ENCODE measurements around the gene CDK2AP2.

Gene CDK2AP2

DNA sequence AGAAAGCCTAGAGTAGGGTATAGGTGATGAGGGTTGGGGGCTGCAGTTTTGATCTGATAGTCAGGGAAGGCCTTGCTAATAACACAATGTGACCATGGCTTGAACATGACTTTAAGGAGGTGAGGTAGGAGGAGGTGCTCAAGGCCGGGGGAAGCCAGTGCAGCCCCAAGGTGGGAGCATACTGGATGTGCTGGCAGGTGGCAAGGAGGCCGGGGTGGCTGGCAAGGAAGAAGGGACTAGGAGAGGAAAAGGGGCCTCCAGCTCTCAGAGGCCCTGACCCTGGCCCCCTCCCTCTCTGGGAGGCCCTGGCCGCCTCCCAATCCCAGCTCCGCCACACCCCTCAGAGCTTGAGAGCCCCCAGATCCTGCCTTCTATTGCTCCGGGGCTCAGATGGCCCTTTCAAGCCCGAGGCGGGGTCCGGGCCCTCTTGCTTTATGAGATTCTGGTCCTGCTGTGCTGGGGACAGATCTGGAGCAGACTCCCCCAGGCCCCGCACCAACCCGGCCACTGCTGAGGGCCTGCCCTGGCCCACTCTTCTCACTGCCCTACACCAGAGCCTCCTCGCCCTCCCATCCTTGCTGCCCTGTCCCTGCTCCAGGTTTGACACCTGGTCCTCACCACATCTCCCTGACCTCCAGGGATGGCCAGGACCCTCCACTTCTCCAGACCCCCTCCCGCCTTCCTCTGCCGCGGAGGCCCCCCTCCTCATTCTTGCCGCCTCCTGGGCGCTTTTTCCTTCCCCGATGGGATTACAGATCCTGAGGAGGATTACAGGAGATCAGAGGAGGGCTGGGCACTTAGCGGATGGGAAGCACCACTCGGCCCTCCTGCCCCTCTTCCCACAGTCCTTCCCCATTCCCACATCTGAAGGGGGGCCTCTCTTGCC, 4.6 kb downstream of the CDK2AP2 start:
- DNase-seq (ENCODE audit: low spot score): no peak

DNA sequence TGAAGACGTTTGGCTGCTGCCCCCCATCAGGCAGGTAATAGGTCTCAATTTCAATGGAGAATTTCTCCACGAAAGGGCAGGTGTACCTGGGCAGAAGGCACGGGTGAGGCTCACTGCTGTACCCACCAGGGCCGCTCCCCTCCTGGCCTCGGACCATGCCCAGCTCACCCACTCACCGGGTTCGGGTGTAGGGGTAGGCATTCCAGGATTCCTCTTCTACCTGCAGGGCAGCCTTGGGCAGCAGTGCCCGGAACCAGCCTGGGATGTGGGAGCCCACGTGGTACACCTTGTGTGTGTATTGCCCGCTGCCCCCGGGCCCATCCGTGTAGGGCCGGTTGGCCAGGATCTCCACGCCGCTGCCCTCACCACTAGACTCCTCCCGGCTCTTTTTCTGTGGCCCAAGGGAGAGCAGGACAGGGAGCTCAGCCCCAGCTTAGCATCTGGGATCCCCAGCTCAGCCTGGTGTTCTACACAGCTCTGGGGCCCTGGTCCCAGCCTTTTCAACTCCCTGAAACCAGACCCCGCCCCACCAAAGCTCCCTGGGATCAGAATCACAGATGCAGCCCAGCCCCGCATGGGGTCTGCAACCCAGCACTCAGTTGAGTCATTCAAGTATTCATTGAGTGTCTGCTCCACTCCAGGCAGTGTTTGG, 5.5 kb downstream of the CDK2AP2 start:
- DNase-seq (ENCODE audit: low spot score): no peak

DNA sequence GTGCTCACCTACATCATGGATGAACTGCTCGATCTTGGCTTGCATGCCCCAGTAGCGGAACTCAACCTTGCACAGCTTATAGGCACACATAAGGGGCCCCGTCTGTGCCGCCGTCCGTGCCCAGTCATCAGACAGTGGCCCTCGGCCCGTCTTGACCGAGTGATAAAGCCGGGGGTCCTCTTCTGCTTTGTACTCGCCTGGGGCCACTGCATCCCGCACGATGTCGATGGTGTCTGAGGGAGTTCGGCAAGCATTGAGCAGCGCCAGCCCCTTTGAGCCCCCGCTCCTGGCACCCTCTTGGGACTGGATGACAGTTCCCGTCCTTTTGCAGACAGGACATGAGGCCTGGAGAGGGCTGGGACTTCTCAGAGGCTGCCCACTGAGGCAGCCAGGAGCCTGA, 6.1 kb downstream of the CDK2AP2 start:
- DNase-seq (ENCODE audit: low spot score): no peak

DNA sequence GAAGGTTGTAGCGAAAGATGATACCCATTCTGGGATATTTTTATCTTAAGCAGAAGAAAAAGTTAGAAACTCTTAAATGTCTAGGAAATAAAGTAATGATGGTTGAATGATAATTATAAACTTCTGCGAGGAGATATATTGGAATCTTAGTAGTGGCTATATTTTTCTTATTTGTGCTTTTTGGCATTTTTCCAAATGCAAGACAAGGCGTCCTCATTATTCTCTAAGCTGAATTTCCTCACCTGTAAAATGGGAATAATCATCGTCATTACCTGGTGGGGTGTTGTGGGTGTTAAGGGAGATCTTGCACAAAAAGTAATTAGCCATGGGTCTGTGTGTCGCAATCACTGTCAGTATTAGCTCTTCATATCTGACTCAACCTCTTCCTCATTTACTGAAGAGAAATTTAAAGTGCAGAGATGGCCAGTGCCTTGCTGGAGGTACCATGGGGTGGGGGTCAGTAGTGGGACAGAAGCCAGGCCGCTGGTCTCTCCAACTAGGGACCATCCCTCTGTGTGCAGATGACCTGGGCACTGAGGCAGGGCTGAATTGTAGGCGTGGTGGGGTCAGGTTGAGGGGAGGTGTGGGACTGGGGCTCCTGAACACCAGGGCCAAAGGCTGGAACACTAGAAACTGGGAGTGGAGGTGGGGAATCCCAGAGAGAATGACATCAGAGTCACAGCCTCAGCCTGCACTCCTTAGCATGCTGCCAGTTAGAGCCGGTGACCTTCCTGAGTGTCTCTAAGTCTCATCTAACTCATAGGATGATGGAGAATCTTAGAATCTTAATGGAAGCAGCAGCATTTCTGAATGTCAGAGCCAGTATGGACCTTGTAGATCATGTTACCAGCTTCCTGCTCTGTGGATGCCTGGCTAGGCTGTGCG, 6.9 kb downstream of the CDK2AP2 start:
- DNase-seq (ENCODE audit: low spot score): no peak

DNA sequence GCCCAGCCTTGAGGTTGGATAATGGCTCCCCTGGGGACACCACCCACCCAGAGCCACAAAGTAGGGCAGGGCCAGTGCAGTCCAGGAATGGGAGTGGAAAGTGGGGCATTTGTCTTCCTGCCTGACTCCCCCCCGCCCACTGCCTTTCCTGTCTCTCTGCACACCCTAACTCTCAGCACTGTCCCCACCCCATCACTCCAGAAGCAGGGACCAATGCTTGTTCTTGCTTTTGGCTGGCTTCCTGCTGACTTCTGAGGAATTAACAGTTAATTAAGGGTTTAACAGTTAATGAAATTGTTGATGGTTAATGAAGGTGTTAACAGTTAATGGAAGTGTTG, 7.5 kb downstream of the CDK2AP2 start:
- DNase-seq (ENCODE audit: low spot score): no peak

DNA sequence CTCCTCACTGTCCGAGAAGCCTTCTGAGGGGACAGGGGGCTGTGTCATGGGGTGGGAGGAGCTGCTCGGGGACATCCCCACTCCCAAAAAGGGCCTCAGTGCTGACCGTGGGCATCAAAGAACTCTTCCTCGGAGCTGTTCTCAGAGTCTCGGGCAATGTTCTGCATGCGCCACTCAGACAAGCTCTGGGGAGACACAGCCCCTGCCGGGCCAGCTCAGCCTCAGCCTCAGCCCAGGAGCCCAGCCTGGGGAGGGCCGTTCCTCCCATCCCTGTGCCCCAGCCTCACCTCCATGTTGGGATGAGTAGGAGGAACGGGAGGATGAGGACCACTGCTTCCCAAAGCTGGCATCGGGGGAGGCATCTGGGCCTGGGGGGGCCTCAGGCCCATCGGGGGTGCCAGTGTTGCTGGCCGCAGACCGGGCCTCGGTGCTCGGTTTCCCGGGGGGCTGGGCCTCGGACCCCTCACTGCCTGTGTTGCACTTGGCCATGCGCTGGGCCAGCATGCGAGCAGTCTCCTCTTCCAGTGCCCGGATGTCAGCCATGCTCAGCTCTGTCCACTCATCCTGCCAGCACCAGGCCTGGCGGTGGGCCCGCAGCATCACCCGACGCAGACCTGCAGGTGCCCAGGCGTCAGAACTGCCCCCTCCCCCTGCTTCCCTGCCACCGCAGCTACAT, 8.0 kb downstream of the CDK2AP2 start:
- DNase-seq (ENCODE audit: low spot score): no peak

DNA sequence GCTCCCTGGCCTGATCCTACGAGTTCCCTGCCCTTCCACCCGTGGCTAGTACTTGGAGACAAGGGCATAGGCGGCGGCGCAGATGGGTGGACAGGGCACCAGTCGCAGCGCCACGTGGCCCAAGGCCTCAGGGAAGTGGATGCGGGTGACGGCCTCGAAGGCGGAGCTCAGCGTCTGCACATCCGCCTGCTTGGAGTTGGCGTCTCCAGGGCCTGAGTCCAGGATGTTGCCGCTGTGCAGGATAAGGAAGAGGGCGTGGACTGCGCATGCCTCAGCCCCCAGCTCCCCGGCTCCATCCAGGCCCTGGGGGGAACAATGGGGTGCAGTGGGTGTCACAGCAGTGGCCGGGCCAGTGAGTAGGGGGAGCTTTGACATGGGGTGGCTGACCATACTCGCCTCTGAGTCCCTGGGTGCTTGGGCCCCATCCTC, 9.4 kb downstream of the CDK2AP2 start:
- no peak for DNase-seq (ENCODE audit: low spot score)

DNA sequence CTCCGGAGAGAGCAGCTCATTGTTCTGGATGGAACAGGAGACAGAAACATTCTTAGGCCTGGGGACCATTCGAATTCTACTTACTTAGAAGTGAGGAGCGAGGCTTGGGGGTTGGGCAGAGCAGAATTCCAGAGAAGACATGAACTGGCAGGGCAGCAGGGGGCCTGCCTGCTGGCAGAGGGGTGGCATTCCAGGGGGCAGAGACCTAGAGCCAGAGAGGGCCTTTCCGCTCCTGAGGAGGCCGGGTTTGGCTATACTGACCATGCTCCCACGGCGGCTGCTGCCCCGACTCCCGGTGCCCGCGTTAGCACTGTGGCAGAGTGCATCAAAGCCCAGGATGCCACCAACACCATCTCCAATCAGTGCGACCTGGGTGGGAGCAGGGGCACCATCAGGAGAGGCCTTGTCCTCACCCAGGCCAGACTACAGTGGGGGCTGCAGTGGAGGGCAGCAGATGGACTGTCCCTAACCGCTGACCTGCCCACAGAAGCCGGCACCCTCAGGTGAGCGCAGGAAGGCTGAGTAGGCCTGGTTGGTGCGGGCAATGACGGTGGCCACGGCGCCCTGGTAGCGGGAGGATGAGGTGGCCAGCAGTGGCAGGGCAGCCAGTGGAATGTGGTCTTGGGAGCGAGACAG, 10.2 kb downstream of the CDK2AP2 start:
- DNase-seq (ENCODE audit: low spot score): no peak

DNA sequence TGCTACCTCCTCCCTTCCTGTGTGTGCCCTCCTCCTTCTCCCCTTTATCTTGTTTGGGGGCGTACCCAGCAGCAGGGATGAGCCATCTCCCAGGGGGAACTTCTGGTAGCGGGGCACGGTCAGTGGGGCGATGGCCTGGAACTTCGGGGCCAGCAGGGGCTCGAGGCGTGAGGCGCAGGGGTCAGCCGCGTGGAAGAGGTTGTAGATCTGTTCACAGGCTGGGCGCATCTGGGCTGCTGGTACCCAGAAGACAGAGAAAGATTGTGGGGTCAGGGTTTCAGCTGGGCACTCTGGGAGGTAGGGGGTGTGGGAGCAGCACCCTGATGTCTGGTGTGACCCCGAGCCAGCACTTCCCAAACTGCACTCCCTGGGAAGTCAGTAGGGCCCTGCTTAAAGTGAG, 11.8 kb downstream of the CDK2AP2 start:
- no peak for DNase-seq (ENCODE audit: low spot score)

DNA sequence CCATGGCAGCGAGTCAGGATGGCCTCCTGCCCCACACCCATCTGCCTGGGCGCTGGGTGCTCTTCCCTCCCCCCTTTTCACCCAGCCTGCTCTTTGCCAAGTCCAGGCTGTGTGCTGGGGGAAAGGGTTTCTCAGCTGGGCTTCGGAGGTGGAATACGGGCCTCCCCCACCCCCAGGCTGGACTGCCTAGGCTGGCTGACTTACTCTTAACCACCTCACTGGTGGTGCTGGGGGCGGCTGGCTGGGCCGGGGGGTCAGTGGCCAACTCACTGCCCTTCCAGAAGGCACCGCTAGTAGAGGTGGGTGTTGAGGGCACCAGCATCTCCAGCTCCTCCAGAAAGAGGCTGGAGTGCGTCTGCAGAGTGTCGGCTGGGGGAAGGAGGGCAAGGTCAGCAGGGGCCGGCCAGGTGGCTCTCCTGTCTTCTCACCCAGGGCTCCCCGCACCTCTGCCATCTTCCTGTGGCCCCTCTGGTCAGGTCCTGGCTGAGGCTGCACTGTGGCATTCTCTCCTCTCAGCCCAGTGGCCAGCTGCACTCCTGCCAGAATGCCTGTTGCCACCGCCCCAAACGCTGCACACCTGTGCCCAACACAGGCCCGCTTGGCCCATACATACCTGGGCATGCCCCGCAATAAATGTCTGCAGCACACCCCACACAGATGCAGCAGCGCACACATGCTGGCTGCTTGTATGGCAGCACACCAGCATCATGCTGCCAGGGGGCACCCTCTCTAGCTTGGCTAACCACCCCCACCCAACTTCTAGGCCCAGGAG, 12.5 kb downstream of the CDK2AP2 start:
- no peak for DNase-seq (ENCODE audit: low spot score)

DNA sequence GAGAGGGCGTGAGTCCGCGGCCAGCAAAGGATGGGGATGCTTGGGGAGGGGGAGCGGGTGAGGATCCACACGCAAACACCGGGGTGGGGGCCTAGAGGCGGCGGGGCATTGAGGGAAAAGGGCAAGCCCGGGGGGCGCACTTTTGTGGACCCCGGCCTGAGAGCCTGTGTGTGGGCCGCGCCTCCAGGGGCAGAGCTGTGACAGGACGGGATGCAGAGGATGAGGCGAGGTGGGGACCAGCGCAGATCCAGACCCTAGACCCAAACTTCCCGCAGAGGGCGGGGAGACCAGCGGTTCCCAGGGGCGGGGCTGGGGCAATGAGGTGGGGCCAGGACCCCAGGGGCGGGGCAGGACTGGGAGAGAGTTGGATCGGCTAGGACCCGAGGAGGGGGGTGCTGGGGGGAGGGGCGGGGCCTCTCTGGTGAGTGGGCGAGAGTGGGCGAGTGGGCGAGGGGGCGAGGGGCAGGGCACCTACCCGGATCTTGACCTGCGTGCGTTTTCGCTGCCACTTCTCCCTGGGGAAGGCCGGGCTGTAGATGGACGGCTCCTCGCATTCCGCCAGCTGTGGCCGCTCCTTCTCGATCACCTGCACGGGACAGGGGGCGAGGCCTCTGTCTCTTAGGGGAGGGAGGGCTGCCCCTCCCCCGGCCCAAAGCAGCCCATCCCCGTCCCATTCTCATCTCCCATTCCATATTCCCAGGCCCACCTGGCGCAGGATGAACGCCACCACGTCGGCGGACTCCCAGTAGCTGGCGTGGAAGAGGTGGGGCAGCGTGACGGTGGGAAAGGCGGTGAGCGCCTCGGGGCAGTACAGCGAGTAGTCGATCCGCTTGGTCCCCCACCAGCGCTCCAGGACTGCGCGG, 13.4 kb downstream of the CDK2AP2 start:
- DNase-seq (ENCODE audit: low spot score): no peak

DNA sequence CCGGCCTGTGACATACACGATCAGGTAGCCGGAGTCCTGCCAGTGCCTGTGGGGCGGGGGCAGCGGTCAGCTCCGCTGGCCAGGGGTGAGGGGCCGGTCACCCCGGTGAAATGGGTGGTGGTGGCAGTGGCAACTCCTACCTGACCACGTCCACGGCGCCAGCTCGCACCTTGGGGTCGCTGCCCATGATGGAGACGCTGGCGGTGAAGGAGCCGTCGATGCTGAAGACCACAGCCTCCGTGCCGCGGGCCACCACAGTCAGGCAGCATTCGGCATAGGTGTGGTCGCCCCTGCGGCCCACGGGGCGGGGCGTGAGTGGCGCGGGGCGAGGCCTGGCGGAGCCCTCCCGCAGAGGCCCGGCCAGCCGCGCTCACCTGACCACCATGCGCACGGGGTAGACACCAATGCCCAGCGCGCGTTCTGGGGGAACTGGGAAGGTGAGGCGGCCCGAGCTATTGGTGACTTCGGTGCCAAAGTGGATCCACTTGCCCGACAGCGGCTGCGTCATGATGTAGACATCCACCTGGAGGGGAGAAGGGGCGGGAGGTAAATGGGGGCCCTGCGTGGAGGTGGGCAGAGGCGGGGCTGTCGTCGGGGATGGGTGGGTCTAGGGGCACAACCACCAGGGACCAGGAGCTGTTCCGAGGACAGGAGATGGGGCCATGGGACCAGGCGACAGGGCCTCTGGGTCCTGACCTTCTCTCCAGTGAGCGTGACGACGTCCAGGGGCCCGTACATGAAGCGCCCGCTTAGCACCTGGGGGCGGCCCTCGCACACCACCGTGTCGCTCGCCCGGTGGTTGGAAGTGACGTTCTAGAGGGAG, 14.2 kb downstream of the CDK2AP2 start:
- no peak for DNase-seq (ENCODE audit: low spot score)

DNA sequence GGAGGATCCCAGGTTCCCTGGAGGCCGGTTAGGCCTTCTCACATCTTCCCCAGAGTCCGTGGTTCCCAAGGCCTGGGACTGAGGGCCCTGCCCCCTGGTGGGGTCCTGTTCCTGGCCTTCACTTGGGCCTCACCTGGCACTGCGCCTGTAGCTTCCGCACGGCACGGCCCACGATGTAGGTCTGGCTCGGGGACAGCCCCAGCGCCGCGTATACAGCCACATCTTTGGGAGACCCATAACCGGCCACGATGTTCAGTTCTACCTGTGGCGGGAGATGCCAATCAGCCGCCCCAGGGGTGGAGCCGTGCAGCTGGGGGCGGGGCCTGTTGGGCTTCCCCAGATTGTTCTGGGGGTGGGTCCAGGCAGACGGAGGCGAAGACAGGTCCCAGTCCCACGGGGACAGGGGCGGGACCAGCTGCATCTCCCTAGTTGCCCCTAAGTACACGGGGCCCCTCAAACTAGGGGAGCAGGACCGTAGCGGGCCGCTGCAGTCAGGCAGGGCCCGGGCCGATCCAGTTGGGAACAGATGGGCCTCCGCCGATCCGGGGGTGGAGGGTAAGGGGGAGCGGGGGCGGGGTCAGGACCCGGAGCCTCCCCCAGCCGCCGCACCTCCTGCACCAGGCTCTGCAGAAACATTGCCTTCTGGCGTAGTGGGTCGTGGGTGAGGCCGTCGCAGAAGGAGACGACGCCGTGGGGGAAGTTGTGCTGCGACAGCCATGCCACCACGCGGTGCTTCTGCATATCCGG, 15.0 kb downstream of the CDK2AP2 start:
- no peak for DNase-seq (ENCODE audit: low spot score)

DNA sequence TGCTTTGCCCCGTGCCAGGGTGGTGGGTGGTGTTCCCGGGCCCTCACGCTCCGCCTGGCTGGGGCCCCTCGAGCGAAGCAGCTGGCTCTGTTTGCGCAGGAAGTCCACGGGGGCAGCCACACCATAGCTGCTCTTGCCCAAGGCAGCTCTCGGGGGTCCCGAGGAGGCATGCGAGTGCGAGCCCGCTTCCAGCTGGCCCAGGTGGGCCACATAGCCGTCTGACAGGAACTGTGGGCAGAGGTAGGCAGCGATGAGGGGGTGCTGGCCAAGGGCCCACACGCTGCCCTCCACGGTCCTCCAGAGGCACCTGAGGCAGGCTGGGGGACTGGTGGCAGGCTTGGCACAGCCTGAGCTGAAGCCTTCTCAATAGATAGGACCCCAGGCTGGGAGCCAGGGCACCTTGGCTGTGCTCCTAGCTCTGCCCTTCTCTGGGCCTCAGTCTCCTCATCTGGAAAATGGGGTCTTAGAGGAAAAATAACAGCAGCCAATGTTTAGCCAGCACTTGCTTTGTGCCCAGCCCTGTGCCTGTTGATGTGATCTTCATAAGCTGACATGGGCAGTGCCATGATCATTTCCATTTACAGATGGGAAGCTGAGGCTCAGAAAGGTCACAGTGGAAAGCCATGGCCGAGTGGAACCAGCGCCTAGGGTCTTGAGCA, 15.8 kb downstream of the CDK2AP2 start:
- DNase-seq (ENCODE audit: low spot score): no peak

DNA sequence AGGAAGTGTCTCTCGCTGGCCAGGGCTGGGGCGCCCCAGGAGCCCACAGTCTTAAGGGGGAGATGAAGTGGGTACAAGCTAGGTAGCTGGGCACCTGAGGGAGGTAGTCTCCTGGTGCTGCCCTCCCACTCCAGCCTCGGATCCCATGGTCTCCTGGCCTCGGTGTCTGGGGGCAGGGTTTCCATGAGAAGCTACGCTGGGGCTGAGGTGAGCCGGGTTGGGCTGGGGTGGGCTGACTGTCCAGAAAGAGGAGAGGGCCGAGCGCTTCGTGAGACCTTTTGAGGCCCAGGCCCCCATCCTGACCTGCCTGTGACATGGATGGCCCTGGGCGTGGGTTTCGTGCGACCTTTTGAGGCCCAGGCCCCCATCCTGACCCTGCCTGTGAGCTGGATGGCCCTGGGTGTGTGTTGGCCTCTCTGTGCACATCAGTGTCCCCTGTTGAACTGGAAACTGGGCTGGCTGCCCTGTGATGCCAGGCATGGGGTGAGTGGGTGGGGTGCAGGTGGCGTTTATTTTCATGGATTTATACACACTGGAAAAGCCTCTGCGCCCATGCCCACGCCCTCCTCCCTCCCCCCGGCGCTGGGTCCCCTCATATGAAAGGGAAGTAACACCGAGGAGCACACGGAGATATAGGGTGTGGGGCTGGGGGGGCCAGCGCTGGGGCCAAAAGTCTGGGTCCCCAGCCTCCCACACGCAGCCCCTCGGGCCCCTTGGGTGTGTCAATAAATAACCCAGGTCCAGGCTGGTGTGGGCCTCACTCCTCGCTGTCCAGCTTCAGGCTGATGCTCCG, 16.5 kb downstream of the CDK2AP2 start:
- no peak for DNase-seq (ENCODE audit: low spot score)

DNA sequence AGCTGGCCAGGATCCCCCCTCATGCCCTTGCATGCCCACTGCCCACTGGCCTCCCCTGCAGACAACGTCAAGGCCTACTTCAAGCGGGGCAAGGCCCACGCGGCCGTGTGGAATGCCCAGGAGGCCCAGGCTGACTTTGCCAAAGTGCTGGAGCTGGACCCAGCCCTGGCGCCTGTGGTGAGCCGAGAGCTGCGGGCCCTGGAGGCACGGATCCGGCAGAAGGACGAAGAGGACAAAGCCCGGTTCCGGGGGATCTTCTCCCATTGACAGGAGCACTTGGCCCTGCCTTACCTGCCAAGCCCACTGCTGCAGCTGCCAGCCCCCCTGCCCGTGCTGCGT, 17.3 kb downstream of the CDK2AP2 start:
- no peak for DNase-seq (ENCODE audit: low spot score)

Data from COLO829 (cell line).